KMS-11 (cell line): Measurements from ENCODE around the gene WASL.
A peak's percentile ranks its signal among the peaks of the same experiment; 100 is the strongest.

Source experiments
- H2AFZ ChIP-seq: fragments of 200-600 bp; sonication (generic); 2 replicates; pipeline ENCODE4 v1.6.1; 2016; ENCODE audit warnings: antibody characterized with exemption, mixed run types, low read depth
- H3K27ac ChIP-seq: fragments of 200-600 bp; sonication (generic); 2 replicates; pipeline ENCODE4 v1.6.1; 2016; ENCODE audit warnings: mild to moderate bottlenecking, mixed run types
- H3K27me3 ChIP-seq: fragments of 200-600 bp; sonication (generic); 2 replicates; pipeline ENCODE4 v1.6.1; 2017; ENCODE audit warnings: mild to moderate bottlenecking, low read depth, mixed run types, moderate library complexity; ENCODE audit not compliant: insufficient read depth
- H3K36me3 ChIP-seq: fragments of 200-600 bp; sonication (generic); 2 replicates; pipeline ENCODE4 v1.6.1; 2017; ENCODE audit warnings: mild to moderate bottlenecking, mixed run types; ENCODE audit not compliant: insufficient read depth
- H3K4me1 ChIP-seq: fragments of 200-600 bp; sonication (generic); 2 replicates; pipeline ENCODE4 v1.6.1; 2016; ENCODE audit warnings: mild to moderate bottlenecking, low read depth, mixed run types; ENCODE audit not compliant: poor library complexity, severe bottlenecking
- H3K4me2 ChIP-seq: fragments of 200-600 bp; sonication (generic); 2 replicates; pipeline ENCODE4 v1.7.0; 2016; ENCODE audit warnings: mild to moderate bottlenecking, mixed run types
- H3K4me3 ChIP-seq: fragments of 200-600 bp; sonication (generic); IDR thresholded peaks from 2 replicates; pipeline ENCODE4 v1.6.1; 2017; ENCODE audit warnings: low read depth, low read length, mixed read lengths; ENCODE audit not compliant: insufficient read depth
- H3K79me2 ChIP-seq: fragments of 200-600 bp; sonication (generic); 2 replicates; pipeline ENCODE4 v1.6.1; 2016; ENCODE audit warnings: low read depth, mixed run types; ENCODE audit not compliant: insufficient read depth
- H3K9ac ChIP-seq: fragments of 200-600 bp; sonication (generic); 2 replicates; pipeline ENCODE4 v1.6.1; 2016; ENCODE audit warnings: mild to moderate bottlenecking, mixed run types
- H4K20me1 ChIP-seq: fragments of 200-600 bp; sonication (generic); 2 replicates; pipeline ENCODE4 v1.6.1; 2016; ENCODE audit warnings: mild to moderate bottlenecking, mixed run types; ENCODE audit not compliant: insufficient read depth
- TF ChIP-seq, protein P1 (sequence below): fragments of 200-600 bp; sonication (generic); conservative IDR thresholded peaks from 2 replicates; pipeline ENCODE4 v1.6.1; 2017; ENCODE audit warnings: low read depth, mild to moderate bottlenecking, antibody characterized with exemption, low read length, moderate library complexity, mixed read lengths

Gene WASL

DNA sequence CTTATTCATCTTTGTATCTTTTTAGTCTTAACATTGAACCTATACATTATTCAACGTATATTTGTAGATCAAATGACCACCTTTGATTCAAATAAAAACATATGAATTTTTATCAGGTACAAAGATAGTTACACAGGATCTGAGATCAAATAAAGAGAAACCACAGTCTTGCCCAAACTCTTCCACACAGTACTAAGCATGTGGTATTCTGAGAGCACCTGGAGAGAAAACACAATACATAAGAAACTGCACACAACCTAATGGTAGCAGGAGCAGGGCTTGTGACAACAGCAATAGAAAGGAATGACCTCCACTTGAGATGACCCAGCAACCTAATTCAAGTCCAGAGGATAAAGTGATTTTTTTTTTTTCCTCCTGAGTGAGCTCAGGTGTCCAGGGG, 6.5 kb upstream of the WASL start:
- Histone ChIP-seq H3K27me3 (no peaks in the 10 kb centered on the region), H3K27ac (peak overlapping the region; percentile 22; the same call in 1 of the 2 replicates), H3K4me1 (peaks cover 72% of the 10 kb centered on the region), H3K79me2 (no peaks in the 10 kb centered on the region; the same call in 1 of the 2 replicates), H3K4me2 (peak overlapping the region; percentile 38), H3K36me3 (no peaks in the 10 kb centered on the region), H2AFZ (no peak overlapping the region), H3K9ac (no peak overlapping the region), H3K4me3 (no peak overlapping the region), H4K20me1 (no peaks in the 10 kb centered on the region)
- TF ChIP-seq, protein P1, sequence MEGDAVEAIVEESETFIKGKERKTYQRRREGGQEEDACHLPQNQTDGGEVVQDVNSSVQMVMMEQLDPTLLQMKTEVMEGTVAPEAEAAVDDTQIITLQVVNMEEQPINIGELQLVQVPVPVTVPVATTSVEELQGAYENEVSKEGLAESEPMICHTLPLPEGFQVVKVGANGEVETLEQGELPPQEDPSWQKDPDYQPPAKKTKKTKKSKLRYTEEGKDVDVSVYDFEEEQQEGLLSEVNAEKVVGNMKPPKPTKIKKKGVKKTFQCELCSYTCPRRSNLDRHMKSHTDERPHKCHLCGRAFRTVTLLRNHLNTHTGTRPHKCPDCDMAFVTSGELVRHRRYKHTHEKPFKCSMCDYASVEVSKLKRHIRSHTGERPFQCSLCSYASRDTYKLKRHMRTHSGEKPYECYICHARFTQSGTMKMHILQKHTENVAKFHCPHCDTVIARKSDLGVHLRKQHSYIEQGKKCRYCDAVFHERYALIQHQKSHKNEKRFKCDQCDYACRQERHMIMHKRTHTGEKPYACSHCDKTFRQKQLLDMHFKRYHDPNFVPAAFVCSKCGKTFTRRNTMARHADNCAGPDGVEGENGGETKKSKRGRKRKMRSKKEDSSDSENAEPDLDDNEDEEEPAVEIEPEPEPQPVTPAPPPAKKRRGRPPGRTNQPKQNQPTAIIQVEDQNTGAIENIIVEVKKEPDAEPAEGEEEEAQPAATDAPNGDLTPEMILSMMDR = no peak

GRCh38 chr7:123754271-123754871, 5.6 kb upstream of the WASL start:
- TF ChIP-seq, protein P1 = no peak

DNA sequence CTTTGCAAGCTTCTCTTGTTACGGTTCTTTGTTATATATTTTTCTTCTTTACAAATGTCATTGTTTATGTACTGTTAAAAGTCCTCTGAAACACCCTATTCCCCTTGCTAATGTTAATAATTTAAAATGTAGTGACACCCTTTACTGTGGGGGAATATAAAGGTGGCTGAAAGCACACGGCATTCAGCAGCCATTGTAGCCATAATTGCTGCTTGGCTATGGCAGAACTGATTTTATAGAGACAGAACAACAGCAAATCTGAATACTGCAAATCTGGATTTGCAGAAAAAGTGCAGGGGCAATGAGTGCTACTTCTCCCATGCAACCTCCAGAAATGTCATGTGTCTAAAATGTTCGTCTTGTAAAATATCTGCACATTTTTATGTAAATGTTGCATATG, 3.7 kb upstream of the WASL start:
- TF ChIP-seq, protein P1 = no peak
- no peak overlapping the region for H3K4me3 ChIP-seq

More at GRCh38 chr7:123754271-123754871, 5.6 kb upstream of the WASL start:
- no peaks in the 10 kb centered on the region for H3K27me3 ChIP-seq
- no peaks in the 10 kb centered on the region; the same call in 1 of the 2 replicates for H3K79me2 ChIP-seq
- no peaks in the 10 kb centered on the region for H3K36me3 ChIP-seq
- peaks cover 79% of the 10 kb centered on the region for H3K4me1 ChIP-seq
- H3K4me3 ChIP-seq = no peak overlapping the region
- no peak overlapping the region for H3K27ac ChIP-seq
- no peak overlapping the region for H2AFZ ChIP-seq
- peak overlapping the region; percentile 38; the same call in 1 of the 2 replicates for H3K4me2 ChIP-seq
- H3K9ac ChIP-seq = no peak overlapping the region
- no peaks in the 10 kb centered on the region for H4K20me1 ChIP-seq

DNA sequence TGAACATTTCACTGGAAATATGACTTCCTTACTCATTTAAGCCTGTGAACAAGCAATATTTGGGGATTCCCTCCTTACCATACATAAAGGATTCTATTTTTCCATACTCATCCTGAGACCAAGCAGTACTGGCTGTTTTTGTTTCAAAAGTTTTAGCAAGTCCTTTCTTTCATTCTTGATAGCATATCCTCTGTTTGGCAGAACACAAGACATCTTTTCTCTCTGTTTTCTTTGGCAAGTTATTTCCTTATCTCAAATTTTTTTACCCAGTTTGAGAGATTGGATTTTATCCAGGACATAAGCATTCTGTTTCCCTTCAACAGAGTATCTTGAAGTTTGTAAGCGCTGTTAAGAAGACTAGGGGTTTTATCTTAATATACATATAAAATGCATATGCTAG, 3.0 kb upstream of the WASL start:
- Histone ChIP-seq H3K27ac (no peak overlapping the region), H3K79me2 (peaks cover 14% of the 10 kb centered on the region)

More for the DNA sequence above, 3.7 kb upstream of the WASL start:
- Histone ChIP-seq H3K9ac (no peak overlapping the region), H3K36me3 (no peaks in the 10 kb centered on the region), H3K4me2 (no peak overlapping the region), H3K27me3 (no peaks in the 10 kb centered on the region), H3K27ac (no peak overlapping the region), H4K20me1 (no peaks in the 10 kb centered on the region), H3K79me2 (peaks cover 7% of the 10 kb centered on the region), H2AFZ (no peak overlapping the region), H3K4me1 (peaks cover 62% of the 10 kb centered on the region)

More for the DNA sequence above, 3.0 kb upstream of the WASL start:
- Histone ChIP-seq H3K36me3 (no peaks in the 10 kb centered on the region), H4K20me1 (no peaks in the 10 kb centered on the region), H3K4me1 (peaks cover 60% of the 10 kb centered on the region), H3K27me3 (no peaks in the 10 kb centered on the region), H2AFZ (no peak overlapping the region), H3K4me3 (no peak overlapping the region), H3K4me2 (no peak overlapping the region), H3K9ac (no peak overlapping the region)
- TF ChIP-seq, protein P1 = no peak
